NCI-H2107 treated with DMSO at 0.1 percent for 48 hours (cell line): ENCODE results near the gene MAU2.

ENCODE experiments used
- DNase-seq: peaks from one replicate; lab custom pipeline; 2025; ENCODE audit not compliant: unreplicated experiment; lab: John Stamatoyannopoulos, UW

The MAU2 gene

DNA sequence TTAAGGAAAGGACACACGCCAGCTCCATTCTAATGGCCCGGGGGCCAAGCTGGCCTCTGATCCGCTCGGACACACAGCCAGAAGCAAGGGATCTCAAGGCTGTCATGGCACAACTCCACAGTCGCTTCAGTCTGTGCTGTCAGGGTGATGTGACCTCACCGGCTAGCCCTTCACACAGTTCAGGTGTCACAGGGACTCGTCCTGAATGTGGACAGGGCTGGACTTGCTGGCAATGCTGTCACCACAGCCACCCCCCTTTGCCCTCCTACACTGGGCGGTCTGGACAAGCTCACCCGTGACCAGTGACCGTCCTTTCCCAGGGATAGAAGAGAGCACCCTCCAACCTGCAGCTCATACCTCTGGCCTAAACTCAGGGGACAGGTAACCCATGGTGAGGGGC is 15.6 kb upstream of the MAU2 start:
- DNase-seq = no peak

DNA sequence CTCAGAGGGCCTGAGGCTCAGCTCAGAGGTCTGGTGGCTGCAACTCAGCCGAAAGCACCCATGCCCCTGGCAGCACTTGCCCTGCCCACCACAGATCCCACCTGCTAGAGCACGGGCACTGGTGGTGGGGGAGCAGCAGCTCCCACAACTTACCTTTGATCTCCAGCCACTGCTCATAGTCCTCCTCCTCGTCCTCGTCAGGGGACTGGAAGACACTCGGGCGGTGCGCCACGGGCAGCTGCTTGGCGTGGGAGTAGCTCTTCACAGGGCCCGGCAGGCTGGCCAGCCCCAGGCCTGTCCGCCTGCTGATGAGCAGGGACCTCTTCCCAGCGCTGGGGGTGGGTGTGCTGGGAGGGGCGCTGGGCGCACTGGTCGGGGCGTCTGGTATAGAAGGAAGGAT is 14.9 kb upstream of the MAU2 start:
- no peak for DNase-seq

DNA sequence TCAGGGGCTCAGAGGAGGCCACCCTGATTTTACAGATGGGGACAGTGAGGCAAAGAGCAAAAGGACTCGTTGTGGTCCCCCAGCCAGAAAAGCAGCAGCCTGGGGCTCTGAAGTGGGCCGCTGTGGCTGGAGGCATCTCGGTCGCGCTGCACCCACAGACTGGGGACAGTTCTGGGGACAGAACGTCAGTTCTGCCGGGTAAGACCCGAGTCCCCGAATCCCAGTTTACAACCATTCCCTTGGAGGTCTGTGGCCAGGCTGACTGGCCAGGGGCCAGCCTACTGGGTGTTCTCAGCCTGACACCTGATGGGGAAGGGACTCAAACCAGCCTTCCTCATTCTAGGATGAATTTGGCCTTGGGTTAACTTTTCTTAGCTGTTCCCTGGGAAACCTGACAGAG is 14.4 kb upstream of the MAU2 start:
- no peak for DNase-seq

DNA sequence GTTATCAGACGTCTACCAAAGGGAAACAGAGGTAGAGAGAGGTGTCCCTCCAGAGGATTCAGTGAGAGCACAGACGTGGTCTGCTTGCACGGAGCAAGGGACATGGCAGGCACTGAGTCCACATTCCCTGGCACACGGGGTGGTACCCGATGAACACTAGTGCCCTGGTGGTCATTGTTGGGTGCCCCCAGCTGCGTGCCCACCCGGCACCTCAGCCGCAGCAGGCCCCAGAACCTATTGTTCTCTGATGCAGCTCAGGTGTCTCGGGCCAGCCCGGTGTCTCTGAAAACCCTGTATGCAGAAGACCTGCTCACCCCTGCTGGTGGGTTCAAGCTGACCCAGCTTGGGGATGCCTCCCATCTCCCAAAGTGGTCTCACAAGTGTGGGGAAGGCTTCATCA is 12.3 kb upstream of the MAU2 start:
- no peak for DNase-seq

DNA sequence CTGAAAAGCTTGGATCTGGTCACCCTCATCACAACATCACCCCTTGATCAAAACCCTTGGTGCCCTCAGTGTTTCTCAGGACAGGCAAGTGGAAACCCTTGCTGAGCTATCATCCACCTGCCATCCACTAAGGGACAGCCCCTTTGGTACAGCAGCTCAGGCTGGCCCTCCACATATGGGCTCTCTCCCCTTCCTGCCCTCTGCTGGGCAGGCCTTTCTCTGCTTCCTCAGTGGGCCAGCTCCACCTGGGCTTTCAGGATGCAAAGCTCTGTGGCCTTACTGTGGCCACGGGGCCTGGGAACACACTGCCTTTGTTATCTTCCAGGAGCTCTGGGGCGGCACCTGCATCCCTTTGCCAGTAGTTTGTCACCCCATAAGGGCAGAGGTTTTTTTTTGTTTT is 5.2 kb upstream of the MAU2 start:
- DNase-seq = no peak

DNA sequence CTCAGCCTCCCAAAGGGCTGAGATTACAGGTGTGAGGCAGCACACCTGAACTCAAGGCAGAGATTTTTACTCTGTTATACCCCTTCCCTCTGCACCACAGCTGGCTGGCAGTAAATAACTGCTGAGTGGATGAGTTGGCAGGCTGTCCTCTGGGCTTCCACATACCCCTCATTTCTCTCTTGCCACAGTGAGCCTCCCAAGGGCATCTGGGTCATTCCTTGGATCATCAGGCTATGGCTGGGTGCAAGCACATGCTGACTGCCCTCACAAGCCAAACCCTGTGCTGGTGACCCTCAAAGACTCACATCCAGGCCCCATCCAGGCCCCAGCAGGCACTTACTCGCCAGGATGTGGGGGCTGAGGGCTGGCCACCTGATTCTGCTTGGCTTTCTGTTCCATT is 4.5 kb upstream of the MAU2 start:
- DNase-seq = no peak

DNA sequence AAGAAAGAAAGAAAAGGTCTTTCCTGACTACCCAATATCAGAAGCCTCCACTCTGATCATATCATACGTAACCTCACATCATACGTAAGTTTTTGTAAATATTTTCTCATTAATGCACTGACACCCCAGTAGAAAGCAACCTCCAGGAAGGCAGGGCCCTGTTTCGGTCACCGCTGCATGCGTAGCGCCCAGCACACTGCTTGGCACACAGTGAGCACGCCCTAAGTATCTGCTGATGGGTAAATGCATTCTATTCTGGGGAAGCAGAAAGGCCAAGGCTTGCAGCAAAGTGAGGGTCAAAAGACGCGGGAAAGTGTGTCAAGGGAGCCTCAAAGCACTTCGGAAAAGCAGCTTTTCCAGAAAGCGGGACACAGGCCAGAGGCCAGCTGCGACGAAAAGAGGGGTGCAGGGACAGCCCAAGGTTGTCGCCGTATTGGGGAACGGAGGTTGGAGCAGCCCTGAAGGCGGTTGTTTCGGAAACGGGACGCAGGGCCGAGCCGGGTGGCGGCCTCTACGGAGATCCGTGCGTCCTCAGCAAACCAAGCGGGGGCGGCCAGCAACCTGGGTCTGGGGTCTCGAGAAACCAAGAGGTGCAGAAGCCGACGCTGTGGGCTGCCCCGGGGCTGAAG is 783 bp upstream of the MAU2 start:
- no peak for DNase-seq

DNA sequence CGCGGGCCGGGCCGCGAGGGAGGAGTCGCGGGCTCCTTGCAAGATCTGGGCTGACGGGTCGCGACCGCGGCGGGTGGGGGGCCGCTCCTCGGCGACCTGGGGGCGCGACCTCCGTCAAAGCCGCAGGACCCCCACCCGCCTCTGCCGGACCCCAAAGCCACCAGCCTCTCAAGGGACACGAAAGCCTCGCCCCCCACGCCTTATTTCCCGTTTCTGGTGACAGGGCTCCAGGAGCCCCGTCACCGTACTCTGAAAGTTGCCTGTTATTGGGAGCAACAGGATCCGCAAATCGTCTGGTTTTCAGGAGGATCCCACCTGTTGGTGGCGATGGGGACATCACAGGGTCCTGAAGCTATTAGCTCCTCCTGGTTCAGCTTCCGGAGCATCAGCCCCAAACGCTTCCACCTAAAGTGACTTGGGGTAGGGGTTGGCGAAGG is 530 bp downstream of the MAU2 start:
- DNase-seq = no peak

DNA sequence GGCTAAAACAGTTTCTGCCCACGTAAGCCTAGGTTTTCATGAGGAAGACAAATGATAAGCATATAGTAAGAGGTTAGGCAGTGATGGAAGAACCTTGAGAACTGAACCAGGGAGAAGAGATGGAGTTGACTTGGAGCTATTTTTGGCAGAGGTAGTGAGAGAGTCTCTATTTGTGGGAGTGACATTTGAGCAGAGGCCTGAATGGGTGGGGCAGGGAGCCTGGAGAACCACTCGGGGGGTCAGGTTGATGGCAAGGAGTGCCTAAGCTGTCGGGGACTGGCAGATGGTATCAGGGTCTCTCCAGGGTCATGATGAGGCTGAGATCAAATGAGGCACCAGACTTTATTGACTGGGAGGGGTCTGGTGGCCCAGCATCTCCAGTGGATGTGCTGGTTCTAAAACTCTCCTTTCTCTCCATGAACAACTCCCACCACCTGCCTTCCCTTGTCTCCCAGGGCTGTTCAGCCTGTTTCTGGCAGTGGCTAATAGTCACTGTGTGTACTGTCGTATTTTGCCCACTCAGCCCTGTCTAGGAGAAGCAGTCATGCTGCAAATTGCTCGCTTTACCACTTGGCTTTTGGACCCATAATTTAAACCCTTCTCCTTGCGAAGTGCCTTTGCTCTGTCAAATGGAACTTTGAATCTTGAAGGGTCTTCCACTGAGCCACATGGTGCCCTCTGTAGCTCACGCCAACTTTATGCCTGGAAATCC is 3.6 kb downstream of the MAU2 start:
- no peak for DNase-seq

DNA sequence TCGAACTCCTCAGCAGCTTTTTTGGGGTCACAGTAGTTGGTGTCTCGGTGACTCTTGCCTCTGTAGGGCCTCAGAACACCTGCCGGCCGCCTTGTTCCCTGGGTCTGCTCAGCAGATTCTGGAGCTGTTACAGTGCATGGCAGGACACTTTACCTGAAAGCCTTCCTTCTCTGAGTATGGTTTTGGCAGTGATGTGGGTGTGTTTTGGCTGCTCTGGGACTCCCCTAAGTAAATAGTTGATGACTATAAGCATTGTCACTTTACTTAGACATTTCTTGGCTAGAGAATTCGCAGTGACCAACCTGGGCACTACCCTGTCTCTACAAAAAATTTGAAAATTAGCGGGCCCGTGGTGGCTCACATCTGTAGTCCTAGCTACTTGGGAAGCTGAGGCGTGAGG is 7.0 kb downstream of the MAU2 start:
- no peak for DNase-seq

DNA sequence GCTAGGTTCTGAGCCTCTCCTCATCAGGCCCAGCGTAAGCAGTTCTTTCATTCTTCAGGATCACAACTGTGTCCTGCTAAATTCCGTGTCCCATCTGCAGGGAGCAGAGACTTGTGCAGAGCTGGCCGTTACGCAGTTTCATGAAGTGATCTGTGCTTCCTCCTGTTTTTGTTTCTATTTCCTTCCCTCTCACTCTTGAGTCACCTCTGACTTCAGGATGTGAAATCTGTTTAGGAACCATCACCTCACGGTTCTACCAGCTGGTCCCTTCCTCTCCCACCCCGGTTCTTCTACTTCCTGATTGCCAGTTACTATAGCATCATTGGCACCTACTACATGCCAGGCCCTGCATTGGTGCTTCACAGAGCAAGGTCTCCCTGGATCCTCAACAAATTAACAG is 8.5 kb downstream of the MAU2 start:
- DNase-seq = no peak

DNA sequence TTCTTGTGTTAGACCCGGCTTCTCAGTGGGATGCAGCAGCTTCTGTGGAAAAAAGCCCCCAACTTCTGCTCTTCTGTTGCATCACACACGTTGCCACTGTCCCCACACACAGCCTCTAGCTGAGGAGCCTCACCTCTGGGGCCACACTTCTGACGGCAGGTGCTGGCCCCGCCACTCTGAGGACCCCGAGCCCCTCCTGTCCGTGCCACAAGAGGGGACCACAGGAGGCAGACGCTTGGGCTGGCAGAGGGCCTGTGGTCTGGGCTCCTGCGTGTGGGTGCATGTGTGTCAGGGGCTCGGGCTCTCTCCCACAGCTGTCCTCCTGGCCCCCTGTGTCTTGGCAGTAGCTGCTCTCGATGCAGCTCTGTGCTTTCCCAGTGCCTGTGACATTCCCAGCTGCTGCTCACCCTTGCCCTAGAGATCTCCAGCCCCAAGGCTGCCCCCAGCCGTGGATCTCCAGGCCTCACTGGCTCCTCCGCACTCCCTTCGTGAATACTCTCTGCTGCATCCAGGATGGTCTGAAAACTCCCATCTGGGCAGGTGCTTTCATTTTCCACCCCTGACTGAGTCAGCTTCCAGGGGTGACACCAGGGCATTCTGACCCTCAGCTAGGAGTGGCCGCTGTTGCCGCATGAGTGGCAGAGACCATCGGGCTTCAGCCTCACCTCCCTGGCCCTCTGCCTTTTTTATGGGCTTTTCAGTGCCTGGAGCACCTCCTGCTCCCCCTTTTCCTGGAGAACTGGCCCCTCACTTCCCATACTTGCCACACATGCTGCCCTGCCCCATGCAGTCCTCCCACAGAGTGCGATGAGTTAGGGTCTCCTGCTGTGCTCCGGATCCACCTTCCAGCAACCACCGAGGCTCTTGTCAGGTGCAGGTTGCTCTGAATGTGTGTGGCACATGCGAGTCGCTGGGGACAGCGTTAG is 13.7 kb downstream of the MAU2 start:
- DNase-seq = no peak

DNA sequence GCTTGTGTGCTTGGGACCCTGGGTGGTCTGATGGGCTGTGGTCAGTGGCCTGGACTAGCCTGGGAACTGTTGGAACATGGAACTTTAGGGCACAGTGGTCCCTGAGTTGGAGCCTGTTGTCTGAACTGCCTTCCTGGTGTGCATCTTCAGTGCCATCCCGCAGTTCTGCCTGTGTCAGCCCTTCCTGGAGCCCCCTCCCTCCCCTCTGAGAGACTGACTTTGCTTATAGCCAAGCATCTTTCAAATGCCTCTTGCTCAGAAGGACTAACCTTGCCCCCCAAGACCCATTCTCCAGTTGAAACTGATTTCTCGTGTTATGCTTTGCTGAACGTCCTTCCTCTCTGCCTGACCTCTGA is 14.3 kb downstream of the MAU2 start:
- no peak for DNase-seq

DNA sequence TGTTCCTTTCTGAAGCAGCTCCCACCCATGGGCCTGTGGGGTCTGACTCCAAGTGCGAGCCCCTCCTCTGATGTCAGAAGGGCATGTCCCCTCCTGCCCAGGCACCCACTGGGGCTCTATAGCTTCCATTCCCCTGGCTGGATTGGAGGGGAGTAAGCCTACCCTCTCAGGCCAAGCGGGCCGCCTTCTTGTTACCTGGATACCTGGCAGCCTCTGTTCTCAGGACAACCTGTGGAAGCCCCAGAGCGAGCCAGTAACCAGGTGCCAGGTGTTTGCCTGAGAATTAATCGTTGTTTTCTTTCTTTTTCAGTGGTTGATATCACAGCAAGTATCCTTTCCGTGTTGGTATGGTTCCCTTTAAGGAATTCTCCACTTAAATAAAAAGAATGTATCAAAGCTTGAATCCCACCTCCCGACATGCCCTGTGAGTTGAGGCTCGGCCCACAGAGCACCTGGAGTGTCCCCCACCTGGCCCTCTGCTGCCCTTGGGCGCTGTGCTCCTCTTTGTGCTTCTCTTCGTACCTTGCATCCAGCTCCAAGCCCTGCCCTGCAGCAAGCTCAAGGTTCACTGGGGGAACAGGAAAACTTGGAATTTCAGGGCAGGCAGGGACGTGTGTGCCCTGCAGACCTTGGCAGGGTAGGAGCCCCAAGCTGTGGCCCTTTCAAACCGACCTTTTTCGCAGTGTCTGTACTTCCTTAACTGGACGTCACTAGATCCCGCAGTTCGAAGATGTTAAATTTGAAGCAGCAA is 15.0 kb downstream of the MAU2 start:
- no peak for DNase-seq

DNA sequence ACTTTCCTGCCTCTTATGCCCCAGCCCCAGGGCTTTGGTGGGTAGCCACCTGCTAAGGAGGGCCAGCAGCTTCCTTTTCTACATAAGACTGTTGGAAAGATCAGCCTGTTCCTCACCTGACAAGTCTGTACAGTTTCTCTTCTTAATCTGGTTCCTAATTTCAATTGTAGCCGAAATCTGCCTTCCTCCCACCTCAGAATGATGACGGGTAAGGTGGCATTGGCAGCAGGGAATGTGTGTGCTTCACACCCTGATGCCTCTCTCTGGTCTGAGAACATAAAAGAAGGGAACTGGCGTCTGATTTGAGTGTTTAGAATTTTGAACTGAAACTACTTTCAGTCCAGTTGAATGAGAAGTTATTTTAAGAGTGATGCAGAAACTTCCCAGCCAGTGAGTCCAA is 16.0 kb downstream of the MAU2 start:
- no peak for DNase-seq

DNA sequence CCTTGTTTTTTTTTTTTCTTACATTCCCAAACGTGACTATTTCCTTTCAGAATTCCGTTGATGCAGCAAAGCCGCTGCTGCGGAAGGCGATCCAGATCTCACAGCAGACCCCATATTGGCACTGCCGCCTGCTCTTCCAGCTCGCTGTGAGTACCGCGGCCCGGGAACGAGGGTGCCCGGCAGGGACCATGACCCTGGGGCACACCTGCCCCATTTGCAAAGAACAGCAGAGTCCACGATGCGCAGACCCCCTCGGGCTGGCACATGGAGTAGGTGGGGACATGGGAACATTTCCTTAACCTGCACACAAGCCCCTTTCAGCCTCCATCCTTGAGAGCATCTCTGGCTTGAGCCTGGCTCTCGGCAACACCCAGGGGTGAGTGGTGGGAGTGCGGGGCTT is 16.5 kb downstream of the MAU2 start:
- no peak for DNase-seq

DNA sequence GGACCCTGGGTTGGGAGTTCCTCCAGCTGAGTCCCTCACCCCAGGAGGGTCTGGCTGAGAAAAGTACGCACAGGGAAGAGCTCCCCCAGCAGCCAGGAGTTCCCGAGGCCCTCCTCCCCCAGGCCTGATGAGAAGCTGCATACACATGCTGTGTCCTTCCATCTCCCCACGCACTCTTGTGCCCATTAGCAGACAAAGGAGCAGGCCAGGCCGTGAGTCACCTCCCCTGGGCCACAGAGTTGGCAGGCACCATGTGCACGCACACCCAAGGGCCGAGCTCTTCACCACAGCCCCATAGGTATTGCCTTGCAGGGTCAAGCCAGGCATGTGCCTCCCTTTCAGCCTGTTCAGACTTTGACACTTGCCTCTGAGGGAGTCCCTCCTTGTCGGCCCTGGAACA is 17.5 kb downstream of the MAU2 start:
- no peak for DNase-seq

DNA sequence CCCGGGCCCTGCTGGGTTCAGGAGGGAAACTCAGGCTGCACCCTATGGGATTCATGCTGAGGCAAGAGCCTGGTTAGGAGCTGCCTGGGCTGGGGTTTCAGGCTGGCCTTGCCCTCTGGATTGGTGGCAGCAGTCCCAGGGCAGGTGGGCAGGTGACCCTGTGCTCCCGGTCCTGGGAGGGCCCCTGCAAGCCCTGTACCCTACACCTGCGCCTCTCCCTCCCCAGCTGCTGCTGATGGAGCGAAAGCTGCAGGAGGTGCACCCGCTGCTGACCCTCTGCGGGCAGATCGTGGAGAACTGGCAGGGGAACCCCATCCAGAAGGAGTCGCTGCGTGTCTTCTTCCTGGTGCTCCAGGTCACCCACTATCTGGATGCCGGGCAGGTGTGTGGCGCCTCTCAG is 20.4 kb downstream of the MAU2 start:
- no peak for DNase-seq

DNA sequence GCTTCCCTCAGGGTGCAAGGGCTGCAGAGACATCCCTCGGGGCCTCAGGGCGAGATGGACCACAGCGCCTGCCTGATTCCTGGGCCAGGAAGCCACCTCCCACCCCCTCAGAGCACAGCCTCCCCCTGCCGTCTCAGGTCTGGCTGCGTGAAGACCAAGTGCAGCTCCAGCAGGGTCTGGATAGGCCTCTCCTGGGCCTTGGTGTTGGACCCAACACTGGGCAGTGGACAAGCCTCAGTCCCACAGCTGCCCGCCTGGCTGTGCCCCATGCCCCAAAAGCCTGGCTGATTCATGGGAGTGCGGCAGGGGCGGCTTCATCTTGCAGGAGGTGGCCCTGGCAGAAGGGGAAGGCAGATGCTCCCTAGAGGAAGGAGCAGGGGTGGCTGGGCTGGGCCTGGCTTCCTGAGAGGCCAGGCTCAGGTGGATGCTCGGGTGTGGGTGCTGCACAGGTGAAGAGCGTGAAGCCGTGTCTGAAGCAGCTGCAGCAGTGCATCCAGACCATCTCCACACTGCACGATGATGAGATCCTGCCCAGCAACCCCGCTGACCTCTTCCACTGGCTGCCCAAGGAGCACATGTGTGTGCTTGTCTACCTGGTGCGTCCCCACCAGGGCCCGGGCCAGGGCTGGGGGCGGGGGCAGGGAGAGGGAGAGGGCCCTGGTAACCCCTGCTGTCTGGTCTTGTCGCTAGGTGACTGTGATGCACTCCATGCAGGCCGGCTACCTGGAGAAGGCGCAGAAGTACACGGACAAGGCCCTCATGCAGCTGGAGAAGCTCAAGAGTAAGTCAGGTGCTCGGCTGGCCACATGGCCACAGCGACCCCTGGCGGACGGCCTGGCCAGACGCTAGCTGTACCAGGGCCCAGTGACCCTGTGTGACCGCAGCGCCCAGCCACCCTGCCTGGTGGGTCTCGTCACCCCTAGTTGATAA is 21.7 kb downstream of the MAU2 start:
- DNase-seq = peak; percentile 14

DNA sequence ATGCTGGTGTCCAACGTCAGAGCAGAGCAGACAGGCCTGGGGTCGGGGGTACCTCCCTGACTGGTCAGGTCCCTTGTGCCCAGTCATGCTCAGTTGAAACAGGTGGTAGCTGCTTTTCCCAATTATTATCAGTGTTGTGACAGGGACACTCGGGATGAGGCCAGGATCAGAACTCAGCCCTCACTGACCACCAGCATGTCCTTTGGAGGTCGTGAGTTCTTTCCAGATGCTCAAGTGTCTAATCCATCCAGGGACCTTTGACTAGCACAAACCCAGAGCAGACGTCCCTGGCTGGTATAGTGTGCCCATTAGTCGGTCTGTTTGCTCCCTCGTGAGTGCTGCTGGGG is 22.4 kb downstream of the MAU2 start:
- no peak for DNase-seq
